ENCODE measurements around the gene MUCL1. TPM values are rescaled to one million over a fixed set of nuclear protein-coding genes. Genes with fewer than 3 reads are reported as not detected.

Gene MUCL1
- total and polyA plus RNA-seq, 2 of the 8 experiments (the other 6 are each of a cell fraction or from before 2014, with no cell fraction given) = not detected

DNA sequence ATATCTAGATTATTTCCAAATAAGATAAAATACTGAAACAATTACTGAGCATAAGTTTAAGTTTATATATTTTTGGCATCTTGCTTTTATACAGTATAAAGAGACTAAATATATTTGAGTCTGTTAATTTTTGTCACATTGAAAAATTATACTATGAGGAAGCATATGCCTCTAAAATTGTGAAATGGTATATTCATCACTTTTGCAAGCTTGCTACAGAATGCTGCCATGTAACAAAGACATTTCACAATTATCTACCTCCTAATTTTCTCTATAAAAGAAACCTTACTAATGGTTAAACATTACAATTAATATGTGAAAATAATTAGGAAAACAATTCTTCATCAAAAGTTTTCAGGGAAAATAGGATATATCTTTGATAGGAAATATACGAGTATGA is 22.7 kb upstream of the MUCL1 start:
- CTCF ChIA-PET (ENCODE audit: partially characterized antibody) = no interaction called here
- POLR2A ChIA-PET (ENCODE audit: partially characterized antibody) = no interaction called here
- FAIRE-seq = no peak

More for the DNA sequence above, 22.7 kb upstream of the MUCL1 start:
- Histone ChIP-seq H4K91ac (replicated peaks; ENCODE audit: insufficient read length, low read length) (no peak overlapping the region), H3K4me2 (ENCODE audit: insufficient read depth in 1 of 2, low read depth in 2 of 2, low read length in 2 of 2) (no peak overlapping the region), H2BK15ac (ENCODE audit: low read length) (no peak overlapping the region), H3K27ac (ENCODE audit: low read depth, low read length) (no peak overlapping the region), H3K36me3 (ENCODE audit: control insufficient read depth in 2 of 4, insufficient read depth in 4 of 4, low read length in 3 of 4) (no peaks in the 10 kb centered on the region), H2AK5ac (ENCODE audit: low read depth, low read length) (no peak overlapping the region), H2BK20ac (ENCODE audit: low read length) (no peak overlapping the region), H4K20me1 (replicated peaks in 1 of 2; ENCODE audit: control insufficient read depth in 1 of 2, insufficient read depth in 2 of 2, low read length in 2 of 2) (no peaks in the 10 kb centered on the region), H3K14ac (ENCODE audit: insufficient read length) (no peak overlapping the region), H3K79me2 (ENCODE audit: control insufficient read depth in 1 of 2, insufficient read depth in 2 of 2, low read length in 2 of 2) (no peaks in the 10 kb centered on the region), H2BK5ac (ENCODE audit: low read depth, low read length) (no peak overlapping the region), H4K5ac (ENCODE audit: insufficient read length, low read depth, low read length) (no peak overlapping the region), H3K23ac (ENCODE audit: insufficient read length) (no peak overlapping the region), H3K23me2 (ENCODE audit: low read depth, low read length) (no peaks in the 10 kb centered on the region; the same call in 1 of the 2 replicates), H3K4ac (replicated peaks; ENCODE audit: insufficient read length, low read depth, low read length) (no peak overlapping the region), H2BK120ac (replicated peaks; ENCODE audit: low read depth, low read length) (no peak overlapping the region), H2AFZ (ENCODE audit: low read length) (no peak overlapping the region), H3K56ac (replicated peaks; ENCODE audit: insufficient read length, low read depth, low read length) (no peak overlapping the region), H3K4me3 (ENCODE audit: extremely low read depth in 1 of 4, insufficient read depth in 2 of 4, low read depth in 3 of 4, low read length in 4 of 4) (no peak overlapping the region), H3K27me3 (replicated peaks in 1 of 4; ENCODE audit: control insufficient read depth in 3 of 4, extremely low read depth in 1 of 4, insufficient read depth in 3 of 4, low read length in 3 of 4) (no peaks in the 10 kb centered on the region), H3K18ac (ENCODE audit: extremely low read depth, low read length) (no peak overlapping the region), H3K79me1 (ENCODE audit: low read depth, low read length) (no peaks in the 10 kb centered on the region), H3K9ac (replicated peaks in 1 of 4; ENCODE audit: extremely low read depth in 1 of 4, low read depth in 3 of 4, low read length in 3 of 4) (no peak overlapping the region), H2BK12ac (ENCODE audit: low read depth, low read length) (no peak overlapping the region), H4K8ac (ENCODE audit: extremely low read depth, insufficient read depth, low read length) (no peak overlapping the region), H3K9me3 (ENCODE audit: insufficient read depth in 2 of 2, low read depth in 1 of 2, low read length in 1 of 2) (no peaks in the 10 kb centered on the region), H3K4me1 (replicated peaks in 1 of 4; ENCODE audit: control insufficient read depth in 3 of 4, insufficient read depth in 4 of 4, low read length in 3 of 4) (no peaks in the 10 kb centered on the region)
- no peak for DNase-seq (ENCODE audit: low read depth in 1 of 2, low spot score in 2 of 2)
- WGBS, 2 experiments (ENCODE audit: extremely low coverage in 1 of 2, insufficient coverage in 1 of 2, insufficient read length in 1 of 2, insufficient replicate concordance in 2 of 2, low coverage in 1 of 2, low lambda C conversion rate in 2 of 2, missing lambda C conversion rate in 1 of 2) = 90 to 100% methylated on average over 1 of the region's 1 CpG
- TF ChIP-seq BACH1 (IDR thresholded peaks at IDR 0.05; ENCODE audit: low read length) (no peak), EZH2 (IDR thresholded peaks at IDR 0.05; ENCODE audit: low read depth, low read length, severe bottlenecking) (no peak), POLR2AphosphoS5 (IDR thresholded peaks at IDR 0.05; ENCODE audit: low read depth, low read length) (no peak), CHD2 (IDR thresholded peaks at IDR 0.05; ENCODE audit: low read length) (no peak), TCF12 (IDR thresholded peaks at IDR 0.05; ENCODE audit: low read depth, low read length) (no peak), CHD1 (IDR thresholded peaks at IDR 0.05; ENCODE audit: low read depth, low read length) (no peak), BRCA1 (IDR thresholded peaks at IDR 0.05; ENCODE audit: low read depth, low read length) (no peak), CTBP2 (IDR thresholded peaks at IDR 0.05; ENCODE audit: borderline replicate concordance, insufficient read depth, insufficient read length, low read length) (no peak)
